HG02884 (cell line): ENCODE measurements around the gene TIPRL.
A peak's percentile ranks its signal among the peaks of the same experiment; 100 is the strongest.
"Not testable (repeated sequence)": the region's sequence is repeated elsewhere in the genome, so short reads cannot be mapped to it uniquely, and the experiment has no call there.

Source experiments
- ATAC-seq: cut with Tn5 transposase; IDR thresholded peaks from one replicate; pipeline ENCODE4 v1.9.1; 2021; ENCODE audit warnings: mild to moderate bottlenecking, moderate library complexity; ENCODE audit not compliant: unreplicated experiment

TIPRL gene

DNA sequence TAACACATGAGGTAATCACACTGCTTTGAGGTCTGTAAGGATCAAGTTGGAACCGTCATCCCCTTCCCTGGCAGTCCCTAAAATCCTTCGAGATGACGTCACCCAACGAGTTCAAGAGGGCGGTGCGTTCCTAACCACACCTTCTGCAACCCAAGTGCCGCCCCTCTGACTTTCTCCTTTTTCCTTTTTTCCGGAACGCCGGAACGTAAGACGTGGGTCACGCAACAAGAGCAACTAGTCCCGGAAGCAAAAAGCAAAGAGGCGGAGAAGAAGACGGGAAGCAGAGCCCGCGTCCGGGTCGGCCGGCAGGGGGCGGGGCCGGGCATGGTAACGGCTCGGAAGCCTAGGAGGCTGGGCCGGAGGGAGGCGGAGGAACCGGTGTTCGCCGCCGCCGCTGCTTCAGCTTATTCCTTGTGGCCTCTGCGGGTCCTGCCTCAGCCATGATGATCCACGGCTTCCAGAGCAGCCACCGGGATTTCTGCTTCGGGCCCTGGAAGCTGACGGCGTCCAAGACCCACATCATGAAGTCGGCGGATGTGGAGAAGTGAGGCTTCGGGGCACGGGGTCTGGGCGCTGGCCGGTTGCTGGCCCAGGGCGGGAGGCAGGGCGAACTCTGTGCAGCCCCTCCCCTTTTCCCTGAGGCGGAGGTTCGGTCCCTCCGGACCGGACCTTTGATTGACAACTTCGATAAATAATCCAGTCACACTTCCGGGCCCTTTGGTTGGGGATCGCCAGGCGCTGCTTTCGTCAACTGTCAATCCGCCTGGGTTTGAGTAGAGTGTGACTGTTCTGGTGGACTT, at the start of gene TIPRL:
Gene TIPRL, plus strand, starts transcription at position 325 of the 800 bp plus-strand sequence. Its CDS starts 116 bp downstream, at position 441.
- peak; percentile 88 for ATAC-seq

DNA sequence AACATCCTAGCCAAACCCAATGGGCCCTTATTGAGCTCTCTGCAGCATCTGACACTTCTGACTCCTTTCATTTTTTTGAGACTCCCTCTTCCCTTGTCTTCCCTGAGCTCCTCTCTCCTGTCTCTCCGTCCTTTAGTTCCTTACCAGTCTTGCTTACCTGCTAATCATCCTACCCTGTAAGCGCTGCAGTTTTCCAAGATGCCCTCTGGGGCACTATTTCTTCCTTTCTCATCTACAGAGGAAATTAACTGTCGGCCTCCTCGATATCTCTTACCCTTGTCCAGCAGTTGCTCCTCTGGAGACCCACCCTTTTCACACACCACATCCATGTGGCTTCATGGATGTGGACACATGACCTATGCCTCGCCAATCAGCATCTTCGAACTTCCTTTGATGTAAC, 48.8 kb upstream of the TIPRL start:
- no peak for ATAC-seq

DNA sequence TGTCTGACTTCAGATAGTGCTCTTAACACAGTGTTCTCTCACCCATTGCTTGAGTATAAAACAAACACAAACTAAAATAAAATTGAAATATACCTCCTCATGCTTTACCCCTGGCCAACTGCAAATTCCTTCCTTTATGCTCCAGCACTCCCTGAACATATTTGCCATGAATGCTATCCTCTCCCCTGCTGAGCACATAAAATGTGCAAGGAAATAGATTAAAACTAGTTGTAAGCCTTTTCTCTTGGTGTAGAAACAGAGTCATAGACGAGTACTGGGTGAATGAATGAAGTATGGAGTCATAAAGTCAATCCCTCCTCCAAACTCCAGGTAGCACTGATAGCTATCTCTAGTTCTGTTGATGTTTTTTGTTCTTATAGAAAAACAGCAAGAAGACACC, 44.6 kb upstream of the TIPRL start:
- no peak for ATAC-seq

DNA sequence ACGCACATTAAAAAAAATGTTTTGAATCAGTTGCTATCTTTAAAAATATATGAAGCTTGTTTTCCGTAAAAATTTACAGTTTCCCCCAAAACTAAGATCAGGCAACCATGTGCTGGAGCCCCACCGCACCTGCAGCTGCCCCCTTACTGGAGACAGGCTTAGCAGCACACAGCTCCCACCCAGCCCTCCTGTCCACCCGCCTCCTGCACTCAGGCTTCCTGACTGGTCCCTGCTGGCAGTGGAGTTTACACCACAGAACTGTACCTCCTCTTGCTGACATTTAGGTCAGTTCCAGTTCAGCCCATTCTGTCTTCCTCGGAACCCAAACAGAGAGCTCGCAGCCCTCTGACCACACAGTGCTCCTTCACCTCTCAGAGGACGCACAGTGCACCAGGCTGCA, 44.1 kb upstream of the TIPRL start:
- ATAC-seq, result no peak

DNA sequence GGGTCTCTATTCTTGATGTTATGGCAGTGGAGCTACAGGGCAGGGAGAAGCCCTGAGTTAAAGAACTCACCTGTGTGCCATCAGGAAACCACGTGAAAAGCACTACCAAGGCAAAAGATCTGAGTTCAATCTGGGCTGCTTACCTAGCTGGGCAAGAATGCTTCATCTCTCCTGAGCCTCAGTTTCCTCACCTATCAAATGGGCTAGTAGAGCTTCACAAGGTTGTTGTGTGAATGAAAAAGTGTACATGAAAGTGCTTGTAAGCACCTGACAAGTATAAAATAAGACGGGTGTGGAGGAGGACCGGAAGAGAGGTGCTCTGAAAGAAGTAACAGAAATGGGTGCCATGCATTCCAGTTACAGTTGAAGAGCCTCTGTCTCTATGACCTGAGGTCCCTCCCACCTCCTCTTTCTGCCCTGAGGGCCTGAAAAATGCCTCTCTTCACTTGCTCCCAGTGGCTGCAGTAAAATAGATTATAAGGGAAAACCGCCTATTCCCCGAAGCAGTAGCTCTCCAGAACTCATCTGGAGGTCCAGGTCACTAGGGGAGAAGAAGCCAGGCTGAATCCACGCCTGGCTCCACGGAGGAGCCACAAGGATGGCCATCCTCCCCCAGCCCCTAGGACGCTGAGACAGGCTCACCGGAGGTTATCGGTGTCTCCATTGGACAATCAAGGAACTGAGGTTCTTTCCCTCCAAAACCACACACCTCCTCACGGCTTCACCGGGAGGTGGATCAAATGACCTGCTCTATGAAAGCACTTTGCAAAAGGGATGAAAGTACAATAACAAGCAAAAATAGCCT, 43.4 kb upstream of the TIPRL start:
- no peak for ATAC-seq

DNA sequence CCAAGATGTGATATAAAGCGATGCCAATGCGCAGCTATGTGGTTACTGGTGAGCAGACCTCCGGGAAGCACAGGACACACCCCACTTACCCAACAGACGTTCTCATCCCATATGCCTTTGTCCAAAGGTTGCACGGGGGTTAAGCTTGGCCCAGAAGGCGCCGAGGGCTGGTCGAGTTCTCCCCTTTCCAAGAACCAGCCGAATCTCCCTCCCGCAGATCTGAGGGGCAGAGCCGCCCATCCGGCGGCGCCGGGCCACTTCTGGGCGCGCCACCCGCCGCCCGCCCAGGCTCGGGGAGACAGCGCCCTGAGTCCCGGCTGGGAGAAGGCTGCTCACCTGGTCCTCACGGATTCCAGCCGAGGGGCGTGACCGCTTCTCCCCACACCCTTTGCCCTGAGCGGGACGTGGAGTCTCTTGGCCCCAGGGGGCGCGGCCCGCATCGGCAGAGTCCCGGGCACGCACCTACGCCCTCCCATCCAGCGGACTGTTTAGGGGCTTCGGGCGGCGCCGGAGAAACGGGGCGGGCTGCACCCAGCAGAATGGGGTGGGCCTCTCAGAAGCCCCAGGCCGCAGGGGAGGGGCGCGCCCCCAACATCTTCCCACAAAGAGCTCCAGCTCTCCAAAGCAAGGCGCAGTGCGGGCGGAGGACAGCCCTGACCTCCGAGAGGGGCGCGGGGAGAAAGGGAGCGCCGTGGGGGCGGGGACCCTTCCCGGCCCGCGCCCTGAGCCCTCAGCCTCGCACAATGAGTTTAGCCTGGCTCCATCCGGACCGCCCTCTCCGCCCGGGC, 42.6 kb upstream of the TIPRL start:
- no peak for ATAC-seq

DNA sequence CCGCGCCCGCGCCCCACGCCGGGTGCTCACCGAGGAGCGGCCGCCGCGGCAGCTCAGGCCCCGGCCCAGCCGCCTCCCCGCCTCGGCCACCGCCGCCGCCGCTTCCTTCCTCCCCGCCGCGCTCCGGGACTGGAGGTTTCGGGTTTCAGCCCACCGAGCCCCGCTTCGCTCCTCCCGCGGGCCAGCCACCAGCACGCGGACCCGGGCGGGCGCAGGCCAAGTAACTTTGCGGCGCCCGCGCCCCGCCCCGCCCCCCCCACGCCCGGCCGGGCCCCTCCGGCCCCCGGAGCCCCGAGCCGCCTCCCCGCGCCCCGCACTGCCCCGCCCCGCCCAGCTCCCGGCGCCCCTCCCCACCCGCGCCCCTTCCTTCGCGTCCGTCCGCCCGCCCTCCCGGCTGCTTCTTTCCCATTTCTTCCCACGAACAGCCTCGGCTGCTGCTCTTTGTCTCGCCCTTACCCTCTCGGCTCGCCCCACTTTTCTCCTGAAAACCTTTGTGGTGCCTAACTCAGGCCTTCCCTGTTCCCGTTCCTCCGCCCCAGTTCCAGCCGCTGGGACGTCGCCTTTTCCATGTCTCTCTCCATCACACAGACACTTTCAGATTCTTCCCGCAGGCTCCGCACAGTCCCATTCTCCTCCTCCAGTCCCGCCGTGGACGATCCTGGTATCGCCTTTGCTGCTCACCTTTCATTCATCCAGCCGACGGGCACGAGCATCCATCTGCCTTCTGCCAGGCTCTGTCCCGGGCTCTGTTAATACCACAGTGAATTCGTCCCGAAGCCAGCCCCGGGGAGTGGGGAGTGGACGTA, 41.9 kb upstream of the TIPRL start, which contains the start of gene GPR161:
Gene GPR161, minus strand, starts transcription at position 222 of the 806 bp plus-strand sequence. CDS start 32,080 bp downstream, outside the sequence.
- ATAC-seq, result no peak

DNA sequence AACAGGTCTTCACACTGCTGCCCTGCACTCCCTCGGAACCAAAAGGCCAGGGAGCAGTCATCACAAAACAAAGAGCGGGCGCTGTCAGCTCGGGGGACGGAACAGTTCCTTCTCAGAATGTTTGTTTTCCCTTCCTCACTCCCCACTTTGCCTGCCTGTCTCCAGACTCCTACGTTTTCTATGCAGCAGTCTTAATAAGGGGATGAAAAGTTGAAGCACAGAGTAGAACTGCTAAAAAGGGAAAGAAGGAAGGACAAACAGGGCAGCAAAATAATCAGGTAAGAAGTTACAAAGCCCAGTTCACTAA, 41.3 kb upstream of the TIPRL start:
- no peak for ATAC-seq

DNA sequence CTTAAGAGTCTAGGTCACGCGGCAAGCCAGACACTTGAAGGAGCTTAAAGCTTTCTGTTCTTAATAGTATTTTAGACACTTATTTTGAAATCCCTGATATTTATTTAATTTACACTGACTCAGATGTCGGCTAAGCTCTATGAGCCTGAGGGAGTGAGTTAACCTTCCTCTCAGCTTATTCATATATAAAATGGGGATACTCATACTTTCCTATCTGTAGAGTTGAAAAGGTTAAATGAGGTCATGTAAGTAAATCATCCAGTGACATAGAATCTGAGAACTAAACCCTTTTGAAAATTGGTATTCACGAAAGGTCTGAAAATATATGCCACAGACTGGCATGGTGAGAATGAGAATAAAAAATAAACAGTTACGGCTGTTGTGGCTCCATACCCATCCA, 40.6 kb upstream of the TIPRL start:
- ATAC-seq, result no peak

DNA sequence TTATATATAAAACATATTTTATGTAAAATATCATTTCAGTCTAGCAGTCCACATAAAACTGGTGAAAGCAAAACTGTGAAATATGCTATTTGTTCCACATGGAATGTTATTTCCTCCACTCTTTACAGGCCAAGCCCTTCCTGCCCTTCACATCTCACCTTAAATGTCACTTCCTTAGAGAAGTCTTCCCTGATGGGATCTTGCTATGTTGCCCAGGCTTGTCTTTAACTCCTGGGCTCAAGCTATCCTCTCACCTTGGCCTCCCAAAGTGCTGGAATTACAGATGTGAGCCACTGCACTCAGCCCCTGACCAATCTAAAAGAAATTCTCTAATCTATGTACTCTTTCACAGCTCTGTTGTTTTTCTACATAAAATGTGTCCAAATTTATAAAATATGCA, 39.7 kb upstream of the TIPRL start:
- ATAC-seq, result no peak

DNA sequence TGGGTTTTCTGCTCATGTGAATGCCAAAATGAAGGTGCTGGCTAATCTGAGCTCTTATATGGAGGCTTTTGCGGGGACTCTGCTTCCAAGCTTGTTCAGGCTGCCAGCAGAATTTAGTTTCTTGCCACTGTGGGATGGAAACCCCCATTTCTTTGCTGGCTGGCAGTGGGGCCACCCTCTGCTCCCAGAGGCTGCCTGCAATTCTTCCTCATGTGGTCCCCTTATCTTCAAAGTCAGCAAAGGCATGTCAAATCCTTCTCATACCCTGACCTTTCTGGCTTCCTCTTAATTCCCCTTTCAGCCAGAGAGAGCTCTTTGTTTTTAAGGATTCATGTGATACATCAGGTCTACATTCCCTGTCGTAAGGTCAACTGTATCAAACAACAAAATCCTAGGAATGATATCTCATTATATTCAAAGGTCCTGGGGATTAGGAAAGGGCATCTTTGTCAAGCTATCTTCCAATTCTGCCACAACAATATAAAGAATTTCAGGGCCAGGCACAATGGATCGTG, 36.8 kb upstream of the TIPRL start:
- no peak for ATAC-seq

DNA sequence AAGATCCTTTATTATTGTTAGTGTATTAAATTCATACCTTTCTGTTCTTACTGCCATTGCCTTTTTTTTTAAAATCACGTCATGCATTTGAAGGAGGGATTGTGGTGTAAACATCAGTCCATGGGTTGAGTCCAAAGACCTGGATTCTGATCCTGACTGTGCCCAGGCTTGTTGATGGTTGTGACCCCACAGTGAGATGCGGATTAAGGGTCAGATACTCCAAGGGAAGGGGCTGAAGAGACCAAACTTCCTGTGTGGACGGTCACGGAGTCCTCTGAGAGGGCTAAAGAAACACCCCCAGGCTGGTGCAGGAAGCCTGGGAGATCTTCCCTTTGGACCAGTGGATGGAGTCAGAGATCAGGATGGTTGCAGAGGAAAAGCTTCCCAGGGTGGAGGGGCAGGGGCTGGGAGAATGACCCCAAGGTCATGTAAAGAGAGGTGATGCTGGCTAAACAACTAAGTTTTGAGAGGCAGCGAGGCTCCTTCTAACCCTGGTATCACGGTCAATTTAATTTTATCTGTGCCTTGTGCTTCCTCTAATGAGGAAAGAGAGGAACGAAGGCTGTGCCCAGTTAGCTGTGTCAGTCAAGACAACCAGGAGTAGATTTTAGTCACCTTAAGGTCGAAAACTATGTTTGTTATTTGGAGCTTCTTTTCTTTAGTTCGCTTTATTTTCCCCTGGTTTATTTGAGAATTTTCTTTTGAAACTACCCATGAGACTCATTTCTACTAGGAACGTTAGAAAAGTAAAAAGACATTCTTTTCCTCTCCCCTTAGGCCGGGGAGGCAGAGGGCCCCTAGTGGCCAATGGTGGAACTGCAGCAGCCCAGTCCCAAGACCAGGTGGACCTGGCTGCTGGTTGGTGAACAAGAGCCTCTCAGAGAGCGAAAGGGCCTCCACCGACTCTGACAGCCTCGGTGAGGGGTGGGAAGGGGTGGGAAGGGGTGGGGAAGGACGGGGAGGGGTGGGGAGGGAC, 33.3 kb upstream of the TIPRL start:
- peak; percentile 91 for ATAC-seq

DNA sequence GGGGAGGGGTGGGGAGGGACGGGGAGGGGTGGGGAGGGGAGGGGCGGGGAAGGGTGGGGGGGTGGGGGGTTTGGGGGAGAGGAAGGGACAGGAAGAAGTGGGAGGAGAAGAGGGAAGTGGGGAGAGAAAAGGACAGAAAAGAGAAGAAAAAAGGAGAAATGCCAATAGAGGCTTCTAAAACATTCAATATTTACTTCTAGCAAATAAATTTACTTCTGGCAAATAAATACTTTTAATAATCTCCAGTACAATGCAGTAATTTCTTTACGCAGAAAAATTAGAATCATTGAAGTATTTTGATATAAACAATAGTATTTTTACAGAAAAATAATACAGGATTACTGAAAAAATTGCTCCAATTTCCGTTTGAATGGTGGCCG, 32.6 kb upstream of the TIPRL start:
- ATAC-seq, result no peak

DNA sequence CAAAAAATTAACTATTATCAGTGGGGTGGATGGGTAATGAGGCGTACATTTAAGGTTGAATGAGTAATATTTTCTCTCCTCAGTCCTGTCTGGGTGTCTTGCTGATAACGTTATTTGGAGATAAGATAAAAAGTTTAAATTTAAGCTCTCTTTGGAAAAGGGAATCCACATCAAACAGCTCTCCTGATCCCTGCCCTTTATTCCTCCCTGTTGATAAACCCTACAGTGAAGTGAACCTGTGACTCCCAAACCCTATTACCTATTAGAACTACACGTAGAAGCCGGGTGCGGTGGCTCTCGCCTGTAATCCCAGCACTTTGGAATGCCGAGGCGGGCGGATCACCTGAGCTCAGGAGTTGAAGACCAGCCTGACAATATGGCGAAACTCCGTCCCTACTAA, 32.1 kb upstream of the TIPRL start:
- no peak for ATAC-seq

DNA sequence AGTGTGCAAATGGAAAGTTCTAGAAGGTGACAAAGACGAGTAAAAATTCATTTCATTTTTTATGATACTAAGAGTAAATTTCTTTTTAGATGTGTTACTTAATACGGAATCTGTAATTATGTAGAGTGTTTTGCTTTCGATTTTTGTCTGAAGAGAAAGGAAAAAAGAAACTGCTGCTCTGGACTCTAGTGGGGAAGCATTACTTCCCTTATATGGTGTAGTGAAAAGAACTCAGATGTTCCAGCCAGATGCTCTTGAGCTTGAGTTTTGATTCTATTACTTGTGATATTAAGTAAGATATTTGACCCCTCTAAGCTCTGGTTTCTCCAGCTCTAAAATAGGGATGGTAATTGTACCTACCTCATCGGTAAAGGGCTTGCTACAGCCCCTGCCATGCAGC, 29.8 kb upstream of the TIPRL start:
- ATAC-seq, result peak; percentile 45

DNA sequence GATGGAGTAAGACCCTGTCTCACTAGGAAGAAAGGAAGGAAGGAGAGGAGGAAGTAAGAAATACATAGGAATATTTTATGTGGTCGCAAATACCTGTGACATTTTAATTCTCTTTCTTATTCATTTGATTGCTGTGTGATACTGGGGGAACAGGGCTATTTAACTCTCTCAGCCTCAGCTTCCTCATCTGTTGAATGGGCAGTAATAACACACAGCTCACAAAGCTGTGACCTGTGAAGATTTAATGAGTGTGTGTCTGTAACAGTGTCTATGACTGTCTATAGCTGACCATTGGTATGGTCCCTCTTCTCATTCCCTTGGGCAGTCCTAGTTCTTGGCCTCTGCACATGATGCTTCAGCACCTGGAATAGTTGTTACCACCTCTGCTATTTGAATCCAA, 28.5 kb upstream of the TIPRL start:
- ATAC-seq, result no peak

DNA sequence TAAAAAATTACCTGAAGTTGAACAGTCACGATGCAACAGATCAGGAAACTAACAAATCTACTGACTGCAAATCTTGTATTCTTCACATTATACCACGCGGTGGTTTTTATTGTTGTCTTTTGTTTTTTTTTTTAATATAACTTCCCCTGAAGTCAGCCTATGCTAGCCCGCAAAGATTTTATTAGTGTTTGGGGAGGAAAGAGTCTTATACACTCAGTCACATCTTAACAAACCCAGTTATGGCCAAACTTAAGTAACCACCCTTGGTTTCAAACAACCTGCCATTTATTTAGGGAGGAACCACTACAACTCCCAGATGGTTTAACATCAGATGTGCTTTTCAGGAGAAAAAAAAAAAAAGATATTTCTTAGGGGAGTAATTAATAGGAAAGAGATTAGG, 26.8 kb upstream of the TIPRL start:
- ATAC-seq, result no peak

DNA sequence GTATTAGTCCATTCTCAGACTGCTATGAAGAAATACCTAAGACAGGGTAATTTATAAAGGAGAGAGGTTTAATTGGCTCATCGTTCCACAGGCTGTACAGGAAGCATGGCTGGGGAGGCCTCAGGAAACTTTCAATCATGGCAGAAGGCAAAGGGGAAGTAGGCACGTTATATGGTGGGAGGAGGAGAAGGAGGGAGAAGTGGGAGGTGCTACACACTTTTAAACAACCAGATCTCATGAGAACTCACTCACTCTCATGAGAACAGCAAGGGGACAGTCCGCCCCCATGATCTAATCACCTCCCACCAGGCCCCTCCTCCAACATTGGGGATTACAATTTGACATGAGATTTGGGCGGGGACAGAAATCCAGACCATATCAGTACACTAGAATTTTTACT, 24.1 kb upstream of the TIPRL start:
- not testable (repeated sequence) for ATAC-seq

DNA sequence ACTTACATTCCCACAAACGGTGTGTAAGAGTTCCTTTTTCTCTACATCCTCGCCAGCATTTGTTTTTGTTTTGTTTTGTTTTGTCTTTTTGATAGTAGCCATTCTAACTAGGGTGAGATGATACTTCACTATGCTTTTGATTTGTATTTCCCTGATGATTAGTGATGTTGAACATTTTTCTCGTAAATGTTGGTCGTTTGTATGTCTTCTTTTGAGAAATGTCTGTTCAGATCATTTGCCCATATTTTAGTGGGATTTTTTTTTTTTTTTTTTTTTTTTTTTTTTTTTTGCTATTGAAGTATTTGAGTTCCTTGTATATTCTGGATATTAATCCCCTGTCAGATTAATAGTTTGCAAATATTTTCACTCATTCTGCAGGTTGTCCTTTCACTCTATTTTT, 22.9 kb upstream of the TIPRL start:
- no peak for ATAC-seq
